ENCODE results near the gene FAM170B.

Gene FAM170B

DNA sequence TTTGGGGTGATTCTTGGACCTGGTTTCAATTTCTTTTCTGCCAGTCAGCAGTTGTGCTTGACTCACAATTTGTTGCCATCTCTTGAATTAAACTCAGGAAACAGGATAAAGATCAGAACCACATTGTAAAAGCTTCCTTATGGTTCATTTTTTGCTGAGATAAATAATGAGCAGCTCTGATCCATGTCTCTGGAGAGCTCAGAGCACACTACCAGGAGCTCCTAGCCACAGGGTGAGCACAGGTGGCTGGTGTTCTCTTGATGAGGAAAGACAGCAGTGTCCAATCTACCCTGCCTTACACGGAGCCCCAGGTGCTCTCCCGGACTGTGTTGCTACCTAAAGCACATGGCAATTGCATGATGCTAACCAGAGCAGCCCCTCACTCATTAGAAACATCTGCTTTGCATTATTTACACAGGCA is 17.2 kb upstream of the FAM170B start:
- DNase-seq: no peak

DNA sequence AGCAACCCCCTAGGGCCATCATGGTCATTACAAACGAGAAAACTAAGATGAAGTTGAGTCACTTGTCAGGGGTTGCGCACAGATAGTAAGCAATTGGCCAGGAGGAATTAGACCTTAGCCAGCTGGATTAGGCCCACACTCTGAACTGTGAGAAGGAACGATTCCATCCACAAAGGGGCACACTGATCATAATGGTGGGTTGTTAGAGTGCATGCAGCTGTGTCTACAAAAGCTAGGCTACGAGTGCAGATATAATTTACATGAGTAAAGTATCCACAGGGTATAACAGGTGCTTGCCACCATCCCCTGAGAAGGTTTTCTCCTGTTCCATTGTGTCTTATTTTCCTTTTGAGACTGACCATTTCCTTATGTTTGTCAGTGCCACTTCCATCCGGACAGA is 16.6 kb upstream of the FAM170B start:
- DNase-seq: peak; percentile 75

DNA sequence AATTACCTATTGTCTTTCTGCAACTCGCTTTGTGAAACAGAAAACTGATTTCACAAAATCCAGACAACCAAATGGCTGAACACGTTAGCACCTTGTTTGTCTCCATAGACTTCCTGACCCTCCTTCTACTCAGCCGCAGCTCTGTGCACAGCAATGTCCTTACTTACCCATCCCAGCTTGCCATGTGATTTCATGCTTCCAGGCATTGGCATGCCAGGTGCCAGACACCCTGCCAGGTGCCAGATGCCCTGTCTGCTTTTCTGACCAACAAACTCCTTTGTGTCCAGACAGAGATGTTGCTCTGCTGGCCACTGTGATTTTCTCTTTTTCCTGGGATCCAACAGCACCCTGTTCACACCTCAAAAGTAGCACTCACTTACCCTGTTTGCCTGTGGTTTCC is 16.1 kb upstream of the FAM170B start:
- DNase-seq: peak; percentile 11

DNA sequence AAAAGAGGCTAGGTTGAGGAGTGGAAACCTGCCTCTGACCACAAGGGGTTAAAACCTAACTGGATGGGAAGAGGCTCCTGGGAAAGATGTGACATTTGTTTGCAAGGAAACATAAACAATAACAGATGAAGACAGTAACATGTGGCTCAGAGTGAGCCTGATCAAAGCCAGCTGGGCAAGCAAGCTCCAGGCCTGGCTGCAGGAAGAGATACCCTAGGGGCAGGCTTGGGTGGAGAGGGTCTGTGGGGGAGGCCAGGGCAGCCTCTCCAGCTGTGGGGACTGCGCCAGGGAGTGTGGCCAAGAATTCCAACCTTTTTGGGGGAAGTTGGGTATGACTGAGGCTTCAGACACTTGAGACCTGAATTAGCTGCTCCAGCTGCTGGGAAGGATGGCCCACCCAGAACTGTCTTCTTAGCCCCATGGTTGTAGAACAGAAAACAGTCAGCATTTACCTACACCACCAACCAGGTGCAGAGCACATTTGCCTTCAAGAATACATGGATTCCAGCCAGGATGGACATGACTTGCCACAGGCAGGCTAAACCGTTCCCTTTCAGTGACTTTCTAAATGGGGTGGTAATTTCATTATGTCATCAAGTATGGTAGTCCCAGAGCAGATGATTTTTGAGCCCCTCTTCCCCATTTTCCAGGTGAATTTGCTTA is 10.4 kb upstream of the FAM170B start:
- DNase-seq: no peak

DNA sequence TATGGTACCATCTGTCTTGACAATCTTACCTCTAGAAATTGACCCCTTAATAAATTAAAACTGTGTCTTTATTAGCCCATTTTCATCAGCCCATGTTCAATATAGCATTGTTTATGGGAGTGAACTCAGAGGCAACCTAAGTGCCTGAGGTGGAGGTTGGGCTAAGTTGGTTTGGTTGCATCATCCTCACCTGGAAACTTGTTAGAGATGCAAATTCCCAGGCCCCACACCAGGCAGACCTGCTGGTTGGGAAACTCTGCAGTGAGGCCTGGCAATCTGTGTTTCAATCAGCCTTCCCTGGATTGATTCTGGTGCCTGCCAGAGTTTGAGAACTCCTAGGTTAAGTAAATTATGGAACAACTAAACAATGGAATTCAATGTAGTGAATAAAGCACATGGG is 9.4 kb upstream of the FAM170B start:
- no peak for DNase-seq

DNA sequence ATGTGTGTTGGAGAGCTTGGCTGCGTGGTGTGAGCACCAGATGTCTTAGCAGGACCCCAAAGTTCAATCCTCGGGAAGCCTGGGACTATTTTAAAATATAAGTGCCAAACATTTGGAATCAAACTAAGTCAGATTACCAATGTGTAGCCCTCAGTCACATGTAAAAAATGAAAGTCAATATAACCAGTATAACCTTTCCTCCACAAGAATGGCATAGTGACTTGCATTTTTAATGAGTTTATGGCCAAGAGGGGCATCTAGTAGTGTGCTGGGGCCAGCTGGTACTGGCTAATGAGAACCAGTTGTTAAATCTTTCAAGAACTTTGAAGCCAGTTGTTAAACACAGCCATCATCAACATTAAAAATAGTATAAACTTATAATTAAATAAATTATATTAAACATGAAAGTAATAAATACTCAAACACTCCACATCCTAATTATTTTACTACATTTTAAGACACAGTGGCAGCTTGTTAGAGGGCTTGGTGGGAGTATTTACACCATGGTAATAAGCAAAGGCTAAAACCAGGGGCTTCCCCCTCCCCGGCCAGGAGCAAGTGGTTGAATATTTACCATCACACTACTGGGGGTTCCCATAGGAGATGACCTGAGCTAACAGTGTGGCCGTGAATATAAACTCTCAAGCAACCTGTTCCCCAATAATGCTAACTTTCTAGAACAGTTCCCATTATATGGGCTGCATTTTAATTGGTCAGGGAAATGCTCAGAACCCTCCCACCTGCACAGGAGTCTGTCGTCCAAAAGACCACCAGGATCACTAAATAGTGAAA is 7.9 kb upstream of the FAM170B start:
- no peak for DNase-seq

DNA sequence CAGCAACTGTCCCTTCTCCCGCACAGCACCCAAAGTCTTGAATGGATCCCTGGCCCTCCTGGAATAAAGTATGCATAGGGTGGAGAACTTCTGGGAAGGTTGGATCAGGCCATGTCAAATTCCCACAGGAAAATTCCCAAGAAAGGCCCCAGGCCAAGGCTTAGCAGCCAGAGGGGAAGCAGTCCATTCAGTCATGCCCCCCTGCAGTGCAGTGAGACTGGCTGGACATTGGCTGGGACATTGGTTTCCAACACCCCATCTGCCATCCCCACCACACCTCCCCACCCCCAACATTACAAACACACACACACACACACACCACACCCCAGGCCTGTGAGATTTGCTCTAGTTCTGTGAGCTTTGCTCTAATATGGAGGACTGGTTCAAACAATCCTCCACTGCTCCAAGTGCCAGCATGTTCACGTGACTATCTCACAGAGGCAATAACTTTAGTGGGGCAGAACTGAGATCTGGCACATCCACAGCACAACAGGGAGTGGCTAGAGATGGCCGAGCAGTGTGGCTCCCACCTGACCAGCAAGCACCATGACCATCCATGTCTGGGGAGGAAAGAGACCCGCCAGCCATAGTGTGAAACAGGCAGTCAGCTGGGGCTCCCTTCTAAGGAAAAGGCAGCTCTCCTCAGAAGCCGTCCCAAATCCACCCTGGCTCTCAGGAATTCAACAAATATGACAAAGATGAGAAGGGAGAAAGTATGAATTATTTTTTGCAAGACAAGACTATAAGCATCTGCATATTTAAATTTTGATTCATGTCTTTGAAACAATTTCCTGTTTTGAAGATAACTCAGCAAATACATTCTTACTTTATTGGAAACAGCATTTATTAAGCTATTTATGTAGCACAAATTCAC is 6.7 kb upstream of the FAM170B start:
- DNase-seq: no peak

DNA sequence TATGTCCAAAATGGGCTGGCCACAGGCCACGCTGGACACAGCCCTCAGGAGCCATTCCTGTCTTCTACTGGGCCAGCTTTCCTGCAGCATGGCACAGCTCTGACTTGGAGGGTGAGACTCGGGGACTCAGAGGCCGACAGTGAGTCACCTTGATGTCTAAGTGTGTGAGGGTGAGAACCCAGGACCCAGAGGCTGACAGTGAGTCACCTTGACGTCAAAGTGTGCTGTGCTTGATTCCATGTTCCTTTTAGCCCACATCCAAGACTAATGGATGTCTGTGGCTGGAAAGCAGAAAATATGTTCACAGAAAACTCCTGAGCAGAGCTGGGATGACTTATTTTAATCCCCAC is 6.0 kb upstream of the FAM170B start:
- DNase-seq: no peak

DNA sequence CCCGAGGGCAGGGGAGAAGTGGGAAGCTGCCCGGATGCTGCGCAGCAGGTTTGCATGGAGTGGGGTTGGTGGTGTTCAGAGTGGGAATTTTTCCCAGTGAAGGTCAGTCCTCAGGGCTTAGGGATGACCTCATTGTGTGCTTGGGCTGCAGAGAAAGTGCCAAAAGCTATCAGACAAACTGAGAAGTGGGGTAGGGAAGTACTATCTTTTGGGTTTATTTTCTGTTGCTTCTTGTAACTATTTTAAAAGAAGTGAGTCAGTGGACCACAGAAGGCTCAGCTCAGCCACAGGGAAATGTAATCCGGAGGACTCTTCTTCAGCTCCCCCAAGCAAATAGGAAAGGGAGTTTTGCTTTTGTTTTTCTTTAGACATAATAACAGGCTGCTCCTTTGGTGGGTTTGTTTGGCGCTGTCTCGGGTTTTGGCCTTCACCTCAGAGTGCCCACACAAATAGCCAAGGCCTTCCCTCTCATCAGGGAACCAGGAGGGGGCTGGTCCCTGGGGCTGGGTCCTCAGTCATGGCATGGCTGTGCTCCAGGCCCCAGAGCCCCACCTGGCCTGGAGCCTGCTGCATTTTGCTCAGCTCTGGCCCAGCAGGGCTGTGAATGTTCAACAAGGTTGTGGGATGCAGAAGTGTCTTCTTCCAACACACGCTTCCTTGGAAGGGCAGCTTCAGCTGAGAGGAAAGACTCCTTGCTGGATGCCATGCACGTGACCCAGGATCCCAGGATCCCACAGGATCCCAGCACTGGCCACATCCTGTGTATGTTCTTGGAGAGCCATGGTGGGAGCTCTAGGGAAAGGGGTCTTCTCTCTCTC is 5.4 kb upstream of the FAM170B start:
- DNase-seq: no peak

DNA sequence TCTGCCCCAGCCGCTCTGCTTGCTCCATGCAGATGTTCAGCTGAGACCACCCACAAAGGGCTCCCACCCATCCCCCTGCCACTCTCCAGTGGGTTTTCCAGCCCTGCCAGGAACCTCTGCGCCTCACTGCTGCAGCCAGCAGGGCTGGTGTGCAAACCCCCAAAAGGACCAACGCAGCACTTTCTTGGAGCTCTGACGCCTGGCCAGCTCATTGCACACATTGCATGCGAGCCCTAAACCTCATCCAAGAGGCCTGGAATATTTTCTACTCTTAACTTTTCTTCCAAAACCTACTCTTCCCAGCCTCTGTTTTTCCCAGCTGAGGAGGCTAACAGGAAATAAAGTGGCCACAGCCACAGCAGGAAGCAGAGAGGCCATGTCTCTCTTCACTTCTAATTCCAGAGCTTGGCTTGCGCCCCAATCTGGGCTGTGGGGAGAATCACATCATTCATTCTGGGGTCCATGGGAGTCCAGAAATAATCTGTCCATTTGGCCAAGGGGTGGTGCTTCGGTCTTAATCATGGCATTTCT is 4.6 kb upstream of the FAM170B start:
- DNase-seq: no peak

DNA sequence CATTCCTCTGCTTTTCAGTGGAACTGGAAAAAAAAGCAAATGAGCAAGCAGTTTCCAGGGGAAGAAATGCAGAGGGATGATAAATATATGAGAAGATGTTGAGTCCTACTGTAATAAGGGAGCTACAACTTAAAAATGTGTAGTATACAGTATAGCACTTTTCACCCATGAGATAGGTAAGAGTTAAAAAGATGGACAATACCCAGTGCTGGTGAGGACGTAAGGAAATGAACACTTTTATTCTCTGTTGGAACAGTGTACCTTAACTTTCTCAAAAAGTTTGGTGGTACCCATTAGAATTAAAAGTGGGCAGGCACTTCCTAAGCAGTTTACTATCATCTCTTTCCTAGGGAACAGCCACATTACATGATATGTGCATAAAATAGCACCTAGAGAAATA is 2.7 kb upstream of the FAM170B start:
- DNase-seq: no peak

DNA sequence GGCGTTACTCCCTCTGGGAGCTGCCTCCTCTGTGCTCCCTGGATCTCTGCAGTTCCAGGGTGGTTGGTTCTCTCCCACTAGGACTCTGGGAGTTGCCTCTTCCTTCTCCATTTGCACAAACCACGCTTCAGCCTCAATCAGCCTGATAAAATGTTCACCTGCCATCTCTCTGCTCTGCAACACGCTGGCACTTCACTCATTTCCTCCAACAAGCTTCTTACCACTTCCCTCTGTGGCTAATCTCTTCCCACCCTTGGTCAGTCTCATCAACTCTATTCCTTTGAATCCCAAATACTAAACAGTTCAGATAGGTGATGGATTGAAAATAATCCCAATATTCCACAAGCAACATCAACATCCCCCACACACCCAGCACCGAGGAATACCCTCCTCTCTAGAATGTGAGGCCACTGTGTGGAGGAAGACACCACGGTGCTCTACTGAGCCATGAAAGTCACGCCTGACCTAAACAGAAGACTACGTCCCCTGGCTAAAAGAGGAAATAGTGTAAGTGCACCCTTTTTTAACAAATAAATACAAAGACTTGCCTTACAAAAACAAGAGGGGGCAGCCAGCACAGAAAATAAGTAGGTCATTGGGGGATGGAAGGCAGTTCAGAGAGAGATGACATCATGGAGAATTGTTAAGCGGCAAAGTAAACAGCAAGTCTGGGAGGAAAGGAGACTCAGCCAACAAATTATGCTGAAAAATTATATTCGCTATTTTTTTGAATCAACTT is 1.9 kb upstream of the FAM170B start:
- no peak for DNase-seq

DNA sequence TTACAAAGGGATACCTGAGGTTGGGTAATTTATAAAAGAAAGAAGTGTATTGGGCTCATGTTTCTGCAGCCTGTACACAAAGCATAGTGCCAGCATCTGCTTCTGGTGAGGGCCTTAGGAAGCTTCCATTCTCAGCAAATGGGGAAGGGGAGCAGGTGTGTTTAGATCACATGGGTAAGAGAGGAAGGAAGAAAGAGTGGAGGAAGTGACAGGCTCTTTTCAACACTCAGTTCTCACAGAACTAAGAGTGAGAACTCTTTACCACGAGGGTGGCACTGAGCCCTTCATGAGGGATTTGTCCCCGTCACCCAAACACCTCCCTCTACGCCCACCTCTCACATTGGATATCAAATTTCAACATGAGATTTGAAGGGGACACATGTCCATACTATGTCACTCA is 506 bp upstream of the FAM170B start:
- DNase-seq: no peak

DNA sequence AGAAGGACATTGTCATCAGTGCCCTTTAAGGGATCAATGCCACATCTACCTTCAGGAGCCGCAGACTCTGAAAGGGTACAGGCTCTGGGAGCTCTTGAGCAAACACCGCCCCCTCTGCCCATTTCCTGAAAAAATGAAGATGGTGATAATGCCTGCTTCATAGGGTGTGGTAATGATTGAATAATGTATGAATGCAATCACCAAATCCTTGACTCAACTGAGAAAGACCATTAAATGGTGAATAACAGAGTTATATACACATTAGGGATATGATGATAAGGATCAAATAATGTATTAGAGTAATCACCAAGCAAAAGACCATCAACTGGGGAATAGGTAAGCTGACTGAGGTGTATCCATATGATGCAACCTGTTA is 1.5 kb downstream of the FAM170B start:
- no peak for DNase-seq

DNA sequence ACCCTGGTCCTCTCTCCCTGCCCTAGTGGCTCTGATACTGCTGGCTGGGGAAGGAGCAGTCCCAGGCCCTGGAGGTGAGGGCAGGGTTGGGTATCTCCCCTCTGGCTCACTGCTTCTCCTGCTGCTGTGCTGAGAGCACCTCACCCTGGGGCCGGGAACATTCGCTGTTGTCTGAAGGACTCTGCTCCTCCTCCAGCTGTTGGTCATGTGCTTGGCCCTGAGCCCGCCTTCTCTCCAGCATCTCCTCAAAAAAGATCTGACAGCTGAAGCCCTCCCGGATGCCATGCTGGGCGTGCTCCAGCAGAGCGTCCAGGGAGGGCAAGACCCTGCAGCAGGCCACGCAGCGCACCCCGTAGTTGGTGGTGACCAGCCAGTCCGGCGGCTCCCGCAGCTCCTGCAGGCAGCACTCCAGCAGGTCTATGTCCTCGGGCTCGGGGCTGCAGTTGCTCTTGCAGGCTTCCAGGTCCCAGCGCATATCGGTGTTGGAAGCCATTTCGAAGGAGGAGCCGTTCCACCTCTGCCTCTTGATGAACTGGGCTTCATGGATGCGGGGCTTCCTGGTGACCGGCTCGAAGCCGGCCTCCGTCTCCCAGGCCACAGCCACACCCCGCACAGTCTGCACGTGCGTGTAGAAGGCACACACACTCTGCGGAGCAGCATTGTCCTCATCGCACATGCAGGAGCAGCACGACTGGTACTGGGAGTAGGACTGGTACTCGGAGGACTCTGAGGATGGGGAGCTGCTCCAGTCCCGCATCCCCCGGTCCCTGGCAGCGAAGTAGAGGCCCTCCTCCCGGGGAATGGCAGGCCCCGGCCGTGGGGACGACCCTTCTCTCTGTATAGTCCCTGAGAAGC is 2.1 kb downstream of the FAM170B start:
- no peak for DNase-seq

DNA sequence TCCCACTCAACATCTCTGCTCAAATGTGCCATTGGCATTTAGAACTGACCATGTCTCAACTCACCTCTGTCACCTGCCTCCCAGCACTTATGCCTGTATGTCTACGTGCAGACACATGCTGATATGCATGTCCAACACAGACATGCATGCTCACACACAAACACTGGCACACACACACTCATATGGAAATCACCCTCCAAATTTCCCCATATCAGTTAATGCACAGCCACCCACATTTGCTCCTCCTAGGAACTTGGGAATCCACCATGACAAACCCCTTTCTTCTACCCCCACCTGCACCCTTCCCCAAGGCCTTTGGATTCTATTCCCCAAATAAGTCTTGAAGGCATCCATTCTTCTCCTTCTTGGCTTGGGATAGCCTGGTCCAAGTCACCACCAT is 4.4 kb downstream of the FAM170B start:
- DNase-seq: no peak

DNA sequence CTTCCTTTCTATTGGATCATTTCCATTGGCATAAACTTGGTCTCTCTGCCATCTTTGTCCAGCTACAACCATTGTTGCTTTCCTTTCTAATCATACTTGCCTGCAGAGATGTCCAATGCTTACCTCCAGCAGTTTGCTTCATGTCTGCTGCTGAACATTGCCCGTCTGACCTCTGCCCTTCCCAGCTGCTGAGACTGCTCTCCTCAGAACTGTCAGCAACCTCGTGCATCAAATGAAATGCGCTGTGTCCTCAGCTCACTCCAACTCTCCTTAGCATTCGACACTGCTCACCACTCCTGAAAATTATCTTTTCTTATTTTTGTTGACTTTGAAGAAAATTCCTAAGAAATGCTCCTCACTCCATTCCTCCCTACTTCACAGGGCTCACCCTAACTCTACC is 5.0 kb downstream of the FAM170B start:
- DNase-seq: no peak

DNA sequence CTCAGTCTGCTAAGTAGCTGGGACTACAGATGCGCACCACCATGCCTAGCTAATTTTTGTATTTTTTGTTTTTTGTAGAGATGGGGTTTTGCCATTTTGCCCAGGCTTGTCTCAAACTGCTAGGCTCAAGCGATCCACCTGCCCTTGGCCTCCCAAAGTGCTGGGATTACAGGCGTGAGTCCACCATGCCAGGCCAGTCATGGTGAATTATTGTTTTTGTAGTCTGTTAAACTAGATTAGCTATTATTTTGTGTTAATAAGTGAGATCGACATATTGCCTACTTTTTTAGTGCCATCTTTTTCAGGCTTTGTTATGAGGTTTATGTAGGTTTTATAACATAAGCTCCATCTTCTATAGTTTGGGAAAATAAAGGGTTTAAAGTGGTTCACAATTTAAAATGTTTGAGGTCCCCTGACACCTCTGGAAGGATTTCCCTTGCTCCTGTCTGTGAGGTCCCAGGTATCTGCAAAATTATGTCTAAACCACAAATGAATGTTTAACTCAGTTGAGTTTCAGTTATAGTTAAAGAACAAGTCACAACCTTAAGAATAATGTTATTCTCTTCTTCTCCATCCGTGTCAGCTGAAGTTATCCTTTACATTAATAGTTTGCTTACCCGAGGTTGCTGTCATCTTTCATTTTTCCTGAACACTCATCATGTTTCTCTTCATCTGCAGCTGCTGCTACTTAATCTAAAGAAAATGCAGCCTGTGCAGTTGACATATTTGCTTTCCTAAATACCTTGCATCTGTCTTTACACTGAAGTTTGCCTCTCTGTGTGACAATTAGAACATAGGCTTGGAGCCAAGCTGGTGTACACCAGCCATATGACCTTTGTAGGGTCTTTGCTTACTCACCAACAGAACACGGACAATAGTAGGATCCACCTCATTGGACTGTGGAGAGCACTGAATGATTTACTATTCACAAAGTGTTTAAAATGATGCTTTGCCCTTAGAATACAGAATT is 9.6 kb downstream of the FAM170B start:
- DNase-seq: peak; percentile 40

DNA sequence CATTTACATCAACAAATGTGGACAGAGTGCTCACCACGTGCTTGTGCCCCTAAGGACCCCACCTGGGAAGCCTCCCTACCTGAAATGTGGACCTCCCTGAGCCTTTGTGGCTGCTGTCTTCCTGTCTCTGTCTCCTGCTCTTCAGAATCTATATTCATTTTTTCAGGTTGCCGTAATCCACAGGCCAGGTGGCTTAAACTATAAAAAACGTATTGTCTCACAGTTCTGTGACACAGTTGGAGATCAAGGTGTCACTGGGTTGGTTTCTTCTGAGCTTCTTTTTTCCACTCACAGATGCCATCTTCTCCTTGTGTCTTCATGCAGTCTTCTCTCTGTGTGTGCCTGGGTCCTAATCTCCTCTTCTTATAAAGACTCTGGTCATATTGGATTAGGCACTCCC is 12.9 kb downstream of the FAM170B start:
- DNase-seq: no peak

DNA sequence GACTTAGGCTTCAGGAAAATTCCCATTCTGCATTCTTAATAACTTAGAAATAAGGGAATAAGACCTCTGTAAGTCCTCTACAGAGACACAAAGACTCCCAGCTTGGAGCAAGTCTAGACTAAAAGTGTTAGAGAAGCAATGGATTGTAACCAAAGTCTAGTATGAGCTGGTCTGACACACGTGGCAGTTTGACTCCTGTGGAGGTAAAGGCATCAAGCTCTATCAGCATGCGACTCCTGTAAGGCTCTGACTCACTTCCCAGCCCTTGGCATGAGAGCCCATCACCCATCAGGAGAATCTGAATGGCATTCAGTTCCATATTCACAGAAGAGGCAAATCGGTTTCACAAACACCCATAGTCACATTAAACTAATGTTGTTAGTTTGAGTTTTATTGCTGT is 14.1 kb downstream of the FAM170B start:
- no peak for DNase-seq
